ENCODE data around the gene OBP2B.
"Not testable (repeated sequence)": the region's sequence is repeated elsewhere in the genome, so short reads cannot be mapped to it uniquely, and the experiment has no call there.

Gene OBP2B

DNA sequence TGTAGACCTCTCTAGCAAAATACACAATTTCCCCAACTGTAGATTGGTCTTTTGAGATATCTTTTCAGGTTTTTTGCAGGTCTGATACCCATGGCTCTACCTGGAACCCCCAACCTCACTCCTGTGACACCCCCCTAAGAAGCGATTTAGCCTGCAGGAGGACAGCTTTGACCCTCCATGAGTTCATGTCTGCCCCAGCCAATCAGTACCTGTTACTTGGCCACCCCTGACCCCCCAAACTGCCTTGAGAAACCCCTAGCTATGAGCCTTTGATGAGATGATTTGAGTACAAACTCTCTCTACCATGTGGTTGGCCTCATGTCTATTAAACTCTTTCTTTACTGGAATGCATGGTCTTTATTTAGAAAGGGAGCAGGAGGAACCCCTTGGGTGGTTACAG lies 40.3 kb upstream of the OBP2B start:
- ATAC-seq (replicated peaks; ENCODE audit: extremely low read depth, poor library complexity, severe bottlenecking) (no peak), DNase-seq (ENCODE audit: low spot score in 2 of 2) (no peak)
- no peaks in the 10 kb centered on the region for H3K36me3 Mint-ChIP-seq (ENCODE audit: insufficient read depth)
- no peak overlapping the region for H3K4me3 Mint-ChIP-seq
- H3K4me1 Mint-ChIP-seq, result no peaks in the 10 kb centered on the region
- H3K27me3 Mint-ChIP-seq, result peaks cover 49% of the 10 kb centered on the region
- no peak overlapping the region for H3K27ac Mint-ChIP-seq (ENCODE audit: low read depth)
- H3K9me3 Mint-ChIP-seq, result no peaks in the 10 kb centered on the region

GRCh38 chr9:133248726-133249295 lies 39.8 kb upstream of the OBP2B start:
- no peaks in the 10 kb centered on the region for H3K9me3 Mint-ChIP-seq
- H3K27ac Mint-ChIP-seq (ENCODE audit: low read depth), result no peak overlapping the region
- DNase-seq (ENCODE audit: low spot score in 2 of 2) (no peak), ATAC-seq (replicated peaks; ENCODE audit: extremely low read depth, poor library complexity, severe bottlenecking) (no peak)
- no peak overlapping the region for H3K4me3 Mint-ChIP-seq
- no peaks in the 10 kb centered on the region for H3K36me3 Mint-ChIP-seq (ENCODE audit: insufficient read depth)
- no peaks in the 10 kb centered on the region for H3K4me1 Mint-ChIP-seq
- peaks cover 49% of the 10 kb centered on the region for H3K27me3 Mint-ChIP-seq

DNA sequence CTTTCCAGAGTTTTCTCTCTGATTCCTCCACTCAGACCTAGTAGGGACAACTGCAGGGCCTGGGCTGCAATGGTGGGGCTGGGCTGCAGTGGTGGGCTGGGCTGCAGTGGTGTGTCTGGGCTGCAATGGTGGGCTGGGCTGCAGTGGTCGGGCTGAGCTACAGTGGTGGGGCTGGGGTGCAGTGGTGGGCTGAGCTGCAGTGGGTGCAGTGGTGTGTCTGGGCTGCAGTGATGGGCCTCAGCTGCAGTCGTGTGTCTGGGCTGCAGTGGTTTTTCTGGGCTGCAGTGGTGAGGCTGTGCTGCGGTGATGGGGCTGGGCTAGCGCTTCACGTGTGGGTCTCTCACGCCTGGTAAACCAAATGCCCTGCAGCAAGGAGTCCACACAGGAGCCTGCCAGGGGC lies 38.6 kb upstream of the OBP2B start:
- H3K36me3 Mint-ChIP-seq (ENCODE audit: insufficient read depth), result no peaks in the 10 kb centered on the region
- H3K27ac Mint-ChIP-seq (ENCODE audit: low read depth), result no peak overlapping the region
- H3K4me1 Mint-ChIP-seq, result no peaks in the 10 kb centered on the region
- no peak overlapping the region for H3K4me3 Mint-ChIP-seq
- no peak for ATAC-seq (replicated peaks; ENCODE audit: extremely low read depth, poor library complexity, severe bottlenecking)
- no peak for DNase-seq (ENCODE audit: low spot score in 2 of 2)
- peaks cover 49% of the 10 kb centered on the region for H3K27me3 Mint-ChIP-seq
- no peaks in the 10 kb centered on the region for H3K9me3 Mint-ChIP-seq

- ATAC-seq (replicated peaks; ENCODE audit: extremely low read depth, poor library complexity, severe bottlenecking) (no peak), DNase-seq (ENCODE audit: low spot score in 2 of 2) (no peak)
- H3K27me3 Mint-ChIP-seq, result peaks cover 52% of the 10 kb centered on the region
- H3K36me3 Mint-ChIP-seq (ENCODE audit: insufficient read depth), result no peaks in the 10 kb centered on the region
- H3K4me1 Mint-ChIP-seq, result no peaks in the 10 kb centered on the region
- H3K9me3 Mint-ChIP-seq, result no peaks in the 10 kb centered on the region
- no peak overlapping the region for H3K4me3 Mint-ChIP-seq
- H3K27ac Mint-ChIP-seq (ENCODE audit: low read depth), result no peak overlapping the region
Measured at GRCh38 chr9:133246991-133247390, 37.9 kb upstream of the OBP2B start.

DNA sequence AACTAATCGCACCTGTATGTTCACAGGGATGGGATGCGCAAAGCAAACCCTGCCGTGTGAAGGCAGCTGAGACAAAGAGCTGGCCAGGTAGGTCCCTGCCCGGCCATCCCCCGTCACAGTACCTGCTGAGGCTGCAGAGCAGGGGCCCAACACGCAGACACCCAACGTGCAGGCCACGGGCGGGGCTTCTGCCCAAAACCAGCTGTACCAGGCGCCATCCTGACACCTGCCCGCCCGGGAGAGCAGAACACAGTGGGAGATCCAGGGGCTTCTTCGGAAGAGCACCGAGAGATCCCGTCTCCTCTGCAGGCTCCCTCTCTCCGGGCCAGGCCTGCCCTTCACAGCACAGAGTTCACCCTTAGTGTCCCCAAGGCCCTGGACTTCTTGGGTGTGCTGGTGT lies 37.5 kb upstream of the OBP2B start:
- Mint-ChIP-seq H3K27ac (ENCODE audit: low read depth) (no peak overlapping the region), H3K27me3 (peaks cover 57% of the 10 kb centered on the region), H3K9me3 (no peaks in the 10 kb centered on the region), H3K4me3 (no peak overlapping the region), H3K4me1 (no peaks in the 10 kb centered on the region), H3K36me3 (ENCODE audit: insufficient read depth) (no peaks in the 10 kb centered on the region)
- DNase-seq (ENCODE audit: low spot score in 2 of 2) (no peak), ATAC-seq (replicated peaks; ENCODE audit: extremely low read depth, poor library complexity, severe bottlenecking) (no peak)

- Mint-ChIP-seq H3K4me1 (peaks cover 11% of the 10 kb centered on the region), H3K9me3 (no peaks in the 10 kb centered on the region), H3K4me3 (no peak overlapping the region), H3K36me3 (ENCODE audit: insufficient read depth) (no peaks in the 10 kb centered on the region), H3K27ac (ENCODE audit: low read depth) (no peak overlapping the region), H3K27me3 (peaks cover 57% of the 10 kb centered on the region)
- DNase-seq (ENCODE audit: low spot score in 2 of 2) (no peak), ATAC-seq (replicated peaks; ENCODE audit: extremely low read depth, poor library complexity, severe bottlenecking) (no peak)
Measured at GRCh38 chr9:133242991-133243390, 33.9 kb upstream of the OBP2B start.

DNA sequence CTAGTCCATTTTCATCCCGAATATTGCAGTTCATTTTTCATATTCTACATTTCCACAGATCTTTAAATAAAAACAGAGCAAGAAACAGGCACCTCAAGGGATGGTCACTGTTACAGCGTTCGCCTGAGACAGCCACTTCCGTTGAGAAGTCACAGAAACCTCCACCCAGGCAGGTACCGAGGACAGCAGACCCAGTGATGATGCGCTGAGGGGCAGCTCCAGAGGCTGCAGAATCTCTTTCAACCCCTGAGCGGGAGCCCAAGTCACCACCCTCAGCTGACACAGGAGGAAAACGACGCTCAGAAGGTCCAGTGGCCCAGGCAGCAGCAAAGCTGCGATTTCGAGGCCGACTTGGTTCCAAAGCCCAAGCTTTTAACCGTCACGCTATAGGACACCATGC lies 33.2 kb upstream of the OBP2B start:
- DNase-seq (ENCODE audit: low spot score in 2 of 2) (no peak), ATAC-seq (replicated peaks; ENCODE audit: extremely low read depth, poor library complexity, severe bottlenecking) (no peak)
- peaks cover 14% of the 10 kb centered on the region for H3K4me1 Mint-ChIP-seq
- H3K27ac Mint-ChIP-seq (ENCODE audit: low read depth), result no peak overlapping the region
- no peaks in the 10 kb centered on the region for H3K9me3 Mint-ChIP-seq
- H3K27me3 Mint-ChIP-seq, result peaks cover 60% of the 10 kb centered on the region
- H3K4me3 Mint-ChIP-seq, result no peak overlapping the region
- H3K36me3 Mint-ChIP-seq (ENCODE audit: insufficient read depth), result no peaks in the 10 kb centered on the region

GRCh38 chr9:133239533-133240090 lies 30.6 kb upstream of the OBP2B start:
- DNase-seq (ENCODE audit: low spot score in 2 of 2) (no peak), ATAC-seq (replicated peaks; ENCODE audit: extremely low read depth, poor library complexity, severe bottlenecking) (no peak)
- no peak overlapping the region for H3K4me3 Mint-ChIP-seq
- no peaks in the 10 kb centered on the region for H3K9me3 Mint-ChIP-seq
- no peaks in the 10 kb centered on the region for H3K36me3 Mint-ChIP-seq (ENCODE audit: insufficient read depth)
- H3K27ac Mint-ChIP-seq (ENCODE audit: low read depth), result no peak overlapping the region
- H3K4me1 Mint-ChIP-seq, result peaks cover 14% of the 10 kb centered on the region
- peaks cover 59% of the 10 kb centered on the region for H3K27me3 Mint-ChIP-seq

- Mint-ChIP-seq H3K27ac (ENCODE audit: low read depth) (no peak overlapping the region), H3K4me3 (peak overlapping the region; percentile 34)
Measured at GRCh38 chr9:133238851-133239532, 29.9 kb upstream of the OBP2B start.

DNA sequence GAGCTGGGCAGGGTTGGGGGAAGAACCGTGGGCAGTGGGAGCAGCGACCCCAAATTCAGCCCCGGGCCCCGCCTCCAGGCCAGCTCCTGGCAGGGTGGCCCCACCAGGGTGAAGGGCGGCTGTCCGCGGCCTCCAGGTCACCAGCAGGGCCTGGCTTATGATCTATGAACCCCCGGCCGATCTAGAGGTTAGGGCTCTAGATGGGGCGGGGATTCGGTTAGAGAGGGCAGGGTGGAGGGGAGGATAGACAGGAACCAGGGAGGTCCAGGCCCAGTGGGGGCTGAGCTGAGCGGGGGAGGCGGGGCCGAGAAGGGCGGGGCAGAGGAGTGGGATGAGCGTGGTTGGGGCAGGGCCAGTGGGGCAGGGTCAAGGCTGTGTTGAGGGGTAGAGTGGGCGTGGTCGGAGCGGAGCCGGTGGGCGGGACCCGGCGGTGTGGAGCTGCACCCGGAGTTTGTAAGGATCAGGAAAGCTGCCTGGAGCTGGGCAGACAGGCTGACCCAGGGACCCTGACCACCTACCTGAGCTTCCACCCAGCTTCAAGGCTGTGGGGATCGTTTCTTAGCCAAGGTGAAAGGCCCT lies 29.3 kb upstream of the OBP2B start:
- Mint-ChIP-seq H3K9me3 (no peaks in the 10 kb centered on the region), H3K27ac (ENCODE audit: low read depth) (no peak overlapping the region), H3K4me1 (peaks cover 14% of the 10 kb centered on the region), H3K36me3 (ENCODE audit: insufficient read depth) (no peaks in the 10 kb centered on the region), H3K27me3 (peaks cover 59% of the 10 kb centered on the region), H3K4me3 (peak overlapping the region; percentile 34)
- DNase-seq (ENCODE audit: low spot score in 2 of 2) (no peak), ATAC-seq (replicated peaks; ENCODE audit: extremely low read depth, poor library complexity, severe bottlenecking) (peak; percentile 58)

More at GRCh38 chr9:133238851-133239532, 29.9 kb upstream of the OBP2B start:
- ATAC-seq (replicated peaks; ENCODE audit: extremely low read depth, poor library complexity, severe bottlenecking) (no peak), DNase-seq (ENCODE audit: low spot score in 2 of 2) (peak; percentile 28 to 42)
- H3K36me3 Mint-ChIP-seq (ENCODE audit: insufficient read depth), result no peaks in the 10 kb centered on the region
- H3K4me1 Mint-ChIP-seq, result peaks cover 14% of the 10 kb centered on the region
- no peaks in the 10 kb centered on the region for H3K9me3 Mint-ChIP-seq
- H3K27me3 Mint-ChIP-seq, result peaks cover 59% of the 10 kb centered on the region

DNA sequence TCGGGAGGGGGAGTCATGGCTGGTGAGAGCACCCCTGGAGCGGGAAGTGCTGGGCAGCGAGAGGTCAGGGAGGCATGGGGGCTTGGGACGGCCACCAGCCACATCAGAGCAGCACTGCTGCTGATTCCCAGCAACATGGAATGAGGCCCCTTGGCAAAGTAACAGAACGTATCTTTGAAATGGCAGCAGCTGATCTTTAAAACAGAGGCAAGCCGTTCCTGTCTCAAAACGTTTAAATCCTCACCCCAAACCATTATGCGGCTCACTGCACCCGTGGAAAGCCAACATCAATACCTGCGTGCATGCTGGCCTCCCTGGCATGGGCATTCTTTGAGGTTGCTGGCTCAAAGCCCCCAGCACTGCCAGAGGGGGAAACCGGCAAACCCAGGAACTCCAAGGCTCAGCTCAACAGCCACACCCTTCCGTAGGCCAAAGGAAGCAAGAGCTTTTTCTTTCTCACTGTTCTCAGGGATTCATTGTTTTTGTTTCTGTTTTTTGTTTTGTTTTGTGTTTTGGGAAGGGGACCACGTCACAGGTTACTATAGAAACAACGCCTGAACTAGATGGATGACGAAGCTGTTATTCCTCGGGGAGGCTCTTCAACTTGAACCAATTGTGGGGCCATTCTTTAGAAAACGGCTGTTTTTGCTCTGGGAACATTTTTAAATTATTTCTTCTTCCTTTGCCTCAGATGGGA lies 28.1 kb upstream of the OBP2B start:
- DNase-seq (ENCODE audit: low spot score in 2 of 2) (no peak), ATAC-seq (replicated peaks; ENCODE audit: extremely low read depth, poor library complexity, severe bottlenecking) (no peak)
- Mint-ChIP-seq H3K36me3 (ENCODE audit: insufficient read depth) (no peaks in the 10 kb centered on the region), H3K4me3 (no peak overlapping the region), H3K27me3 (peaks cover 57% of the 10 kb centered on the region), H3K9me3 (no peaks in the 10 kb centered on the region), H3K4me1 (peaks cover 14% of the 10 kb centered on the region), H3K27ac (ENCODE audit: low read depth) (no peak overlapping the region)

DNA sequence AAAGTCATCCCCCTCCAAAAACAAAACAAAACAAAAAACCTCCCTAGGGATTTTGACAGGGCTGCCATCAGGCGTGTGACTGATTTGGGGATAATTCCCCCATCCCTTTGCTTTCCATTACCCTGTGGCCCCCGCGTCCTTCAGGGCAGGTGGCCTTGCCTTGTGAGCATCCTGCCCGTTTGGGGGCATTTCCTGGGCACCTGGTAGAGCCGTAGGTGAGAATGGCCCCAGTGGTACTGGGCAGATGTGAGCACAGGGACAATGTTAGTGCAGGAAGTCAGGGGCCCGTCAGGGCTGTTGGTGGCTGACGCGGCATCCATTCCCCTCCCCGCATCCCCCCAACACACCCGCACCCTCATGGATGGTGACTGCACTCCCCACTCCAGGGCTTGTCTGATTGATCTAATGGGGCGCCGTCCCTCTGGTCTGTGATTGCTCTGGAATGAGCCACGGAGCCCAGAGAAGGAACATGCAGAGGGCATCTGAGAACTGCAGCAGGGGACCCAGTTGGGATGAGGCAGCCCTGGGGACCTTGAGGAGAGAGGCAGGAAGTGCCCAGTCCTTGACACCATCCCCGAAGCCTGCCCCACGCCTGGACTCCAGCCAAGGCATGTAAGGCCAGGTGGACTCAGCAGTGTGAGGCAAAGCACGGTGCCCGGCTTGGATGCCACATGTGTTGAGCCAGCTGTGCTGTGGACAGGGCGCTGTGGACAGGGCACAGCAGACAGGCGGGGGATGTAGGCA lies 27.4 kb upstream of the OBP2B start:
- H3K36me3 Mint-ChIP-seq (ENCODE audit: insufficient read depth); ATAC-seq (replicated peaks; ENCODE audit: extremely low read depth, poor library complexity, severe bottlenecking); DNase-seq (ENCODE audit: low spot score in 2 of 2); H3K27ac Mint-ChIP-seq (ENCODE audit: low read depth); H3K9me3 Mint-ChIP-seq; H3K4me3 Mint-ChIP-seq: not testable (repeated sequence)
- Mint-ChIP-seq H3K27me3 (peaks cover 50% of the 10 kb centered on the region), H3K4me1 (peaks cover 14% of the 10 kb centered on the region)
